Globus pallidus (tissue), 1 donor: Measurements from ENCODE around the gene RB1.
A peak's percentile ranks its signal among the peaks of the same experiment; 100 is the strongest.

Experiments used
- DNase-seq: peaks from one replicate; pipeline ENCODE4 v3.0.0-alpha.2; 2015; ENCODE audit warnings: low spot score

RB1 gene

GRCh38 chr13:48303359-48304142 is at the start of gene RB1:
TSS of gene RB1 (plus strand) at chr13:48303751. CDS start at chr13:48303913, 162 bp downstream.
- peak; percentile 83 for DNase-seq

GRCh38 chr13:48253849-48254248 is 49.7 kb upstream of the RB1 start:
- DNase-seq = no peak

GRCh38 chr13:48255090-48255489 is 48.5 kb upstream of the RB1 start:
- DNase-seq = no peak

- DNase-seq = no peak
These were observed 47.6 kb upstream of the RB1 start for GRCh38 chr13:48255954-48256353.

GRCh38 chr13:48258002-48258401 is 45.5 kb upstream of the RB1 start:
- DNase-seq = no peak

- DNase-seq = no peak
These were observed 45.1 kb upstream of the RB1 start for GRCh38 chr13:48258430-48258829.

GRCh38 chr13:48260970-48261369 is 42.6 kb upstream of the RB1 start:
- no peak for DNase-seq

- DNase-seq = no peak
These were observed 40.4 kb upstream of the RB1 start for GRCh38 chr13:48263196-48263595.

- no peak for DNase-seq
These were observed 39.5 kb upstream of the RB1 start for GRCh38 chr13:48264058-48264457.

GRCh38 chr13:48265217-48265815 is 38.2 kb upstream of the RB1 start:
- no peak for DNase-seq

- no peak for DNase-seq
These were observed 37.4 kb upstream of the RB1 start for GRCh38 chr13:48266150-48266549.

GRCh38 chr13:48266701-48267639 is 36.6 kb upstream of the RB1 start:
- no peak for DNase-seq

GRCh38 chr13:48268019-48268418 is 35.5 kb upstream of the RB1 start:
- no peak for DNase-seq

- DNase-seq = peak; percentile 40
These were observed 30.2 kb upstream of the RB1 start for GRCh38 chr13:48273346-48273745.

- DNase-seq = no peak
These were observed 28.0 kb upstream of the RB1 start for GRCh38 chr13:48275507-48275906.

GRCh38 chr13:48278806-48279205 is 24.7 kb upstream of the RB1 start:
- DNase-seq = no peak

GRCh38 chr13:48281556-48281955 is 22.0 kb upstream of the RB1 start:
- DNase-seq = no peak

GRCh38 chr13:48291730-48292129 is 11.8 kb upstream of the RB1 start:
- no peak for DNase-seq

GRCh38 chr13:48292650-48293049 is 10.9 kb upstream of the RB1 start:
- no peak for DNase-seq

- DNase-seq = no peak
These were observed 8.9 kb upstream of the RB1 start for GRCh38 chr13:48294653-48295052.

- no peak for DNase-seq
These were observed 8.3 kb upstream of the RB1 start for GRCh38 chr13:48295271-48295670.

- DNase-seq = no peak
These were observed 7.0 kb upstream of the RB1 start for GRCh38 chr13:48296528-48296927.
